UCSD-AML1 (cell line): ENCODE measurements around the gene NNMT.

Source experiments
- DNase-seq: peaks from one replicate; lab custom pipeline; 2025; ENCODE audit not compliant: unreplicated experiment; lab: John Stamatoyannopoulos, UW

NNMT gene

GRCh38 chr11:114344494-114344893, 48.3 kb downstream of the NNMT start:
- no peak for DNase-seq

GRCh38 chr11:114345575-114346222, 49.5 kb downstream of the NNMT start:
- no peak for DNase-seq

- no peak for DNase-seq
Observed at GRCh38 chr11:114346709-114347141, 50.5 kb downstream of the NNMT start.

GRCh38 chr11:114348200-114349191, 52.3 kb downstream of the NNMT start:
- no peak for DNase-seq

GRCh38 chr11:114350022-114350421, 53.8 kb downstream of the NNMT start:
- DNase-seq = no peak

- DNase-seq = no peak
Observed at GRCh38 chr11:114353443-114353842, 57.2 kb downstream of the NNMT start.

GRCh38 chr11:114354076-114354475, 57.9 kb downstream of the NNMT start:
- no peak for DNase-seq

- DNase-seq = peak; percentile 36
Observed at GRCh38 chr11:114358716-114359115, 62.5 kb downstream of the NNMT start.

GRCh38 chr11:114359342-114359741, 63.1 kb downstream of the NNMT start:
- DNase-seq = no peak

GRCh38 chr11:114362326-114362725, 66.1 kb downstream of the NNMT start:
- DNase-seq = no peak

GRCh38 chr11:114362958-114363357, 66.8 kb downstream of the NNMT start:
- DNase-seq = no peak
